Raji (cell line): ENCODE measurements around the gene HDHD3.

Experiments
- POLR2A ChIP-seq: IDR thresholded peaks from 2 replicates; pipeline ENCODE4 v1.6.1; 2011; ENCODE audit warnings: low read depth, low read length, control low read depth; ENCODE audit not compliant: insufficient read depth

The HDHD3 gene

GRCh38 chr9:113349445-113350094 is 27.2 kb downstream of the HDHD3 start, which contains the start of gene BSPRY:
Gene BSPRY (plus strand): TSS chr9:113349541. CDS start chr9:113349580, 39 bp downstream.
- TF ChIP-seq POLR2A: no peak

- no peak for TF ChIP-seq POLR2A
Observed at GRCh38 chr9:113349066-113349444, 27.7 kb downstream of the HDHD3 start.

GRCh38 chr9:113348437-113348836 is 28.3 kb downstream of the HDHD3 start:
- no peak for TF ChIP-seq POLR2A

- no peak for TF ChIP-seq POLR2A
Observed at GRCh38 chr9:113345671-113346070, 31.1 kb downstream of the HDHD3 start.

GRCh38 chr9:113345190-113345589 is 31.6 kb downstream of the HDHD3 start:
- no peak for TF ChIP-seq POLR2A

- no peak for TF ChIP-seq POLR2A
Observed at GRCh38 chr9:113343732-113344231, 33.0 kb downstream of the HDHD3 start.

GRCh38 chr9:113341712-113342410 is 34.9 kb downstream of the HDHD3 start:
- no peak for TF ChIP-seq POLR2A

- TF ChIP-seq POLR2A: peak; percentile 75
Observed at GRCh38 chr9:113340011-113340699, 36.6 kb downstream of the HDHD3 start, which contains the start of gene WDR31. Gene WDR31 (minus strand): TSS chr9:113340275. CDS start chr9:113332022, 8,253 bp downstream.

GRCh38 chr9:113337714-113338113 is 39.1 kb downstream of the HDHD3 start:
- TF ChIP-seq POLR2A: no peak

GRCh38 chr9:113331780-113332179 is 45.0 kb downstream of the HDHD3 start:
- TF ChIP-seq POLR2A: no peak

- no peak for TF ChIP-seq POLR2A
Observed at GRCh38 chr9:113328045-113328782, 48.6 kb downstream of the HDHD3 start.

GRCh38 chr9:113326230-113326629 is 50.6 kb downstream of the HDHD3 start:
- no peak for TF ChIP-seq POLR2A
